C4-2B (cell line): ENCODE measurements around the gene ALDH8A1.
"Not testable (repeated sequence)": the region's sequence is repeated elsewhere in the genome, so short reads cannot be mapped to it uniquely, and the experiment has no call there.

Source experiments
- H3K27ac ChIP-seq: fragments of 450-650 bp; 2 replicates; pipeline ENCODE4 v1.5.1; 2017
- ZFX ChIP-seq: fragments of 450-650 bp; IDR thresholded peaks from 2 replicates; pipeline ENCODE4 v1.6.1; 2017
- TF ChIP-seq, protein P1 (sequence below): fragments of 450-650 bp; conservative IDR thresholded peaks from 2 replicates; pipeline ENCODE4 v1.5.1; 2017; ENCODE audit warnings: mild to moderate bottlenecking

ALDH8A1 gene

DNA sequence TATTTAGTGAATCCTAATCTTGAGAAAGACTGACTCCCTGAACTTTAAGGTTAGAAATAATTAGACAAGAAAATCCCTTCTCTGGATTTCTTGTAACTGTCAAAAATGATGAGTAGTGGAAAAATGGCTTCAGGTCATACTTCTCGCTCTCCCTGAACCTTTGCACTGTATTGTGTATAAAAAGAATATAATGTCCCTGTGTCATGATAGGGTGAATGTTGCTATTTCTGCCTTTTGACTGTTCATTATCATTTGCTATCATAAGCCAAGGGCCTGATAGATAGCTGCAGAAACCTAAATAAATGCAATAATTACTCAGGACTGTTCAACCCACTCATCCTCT is 39.3 kb downstream of the ALDH8A1 start:
- no peak overlapping the region for H3K27ac ChIP-seq
- TF ChIP-seq, protein P1, sequence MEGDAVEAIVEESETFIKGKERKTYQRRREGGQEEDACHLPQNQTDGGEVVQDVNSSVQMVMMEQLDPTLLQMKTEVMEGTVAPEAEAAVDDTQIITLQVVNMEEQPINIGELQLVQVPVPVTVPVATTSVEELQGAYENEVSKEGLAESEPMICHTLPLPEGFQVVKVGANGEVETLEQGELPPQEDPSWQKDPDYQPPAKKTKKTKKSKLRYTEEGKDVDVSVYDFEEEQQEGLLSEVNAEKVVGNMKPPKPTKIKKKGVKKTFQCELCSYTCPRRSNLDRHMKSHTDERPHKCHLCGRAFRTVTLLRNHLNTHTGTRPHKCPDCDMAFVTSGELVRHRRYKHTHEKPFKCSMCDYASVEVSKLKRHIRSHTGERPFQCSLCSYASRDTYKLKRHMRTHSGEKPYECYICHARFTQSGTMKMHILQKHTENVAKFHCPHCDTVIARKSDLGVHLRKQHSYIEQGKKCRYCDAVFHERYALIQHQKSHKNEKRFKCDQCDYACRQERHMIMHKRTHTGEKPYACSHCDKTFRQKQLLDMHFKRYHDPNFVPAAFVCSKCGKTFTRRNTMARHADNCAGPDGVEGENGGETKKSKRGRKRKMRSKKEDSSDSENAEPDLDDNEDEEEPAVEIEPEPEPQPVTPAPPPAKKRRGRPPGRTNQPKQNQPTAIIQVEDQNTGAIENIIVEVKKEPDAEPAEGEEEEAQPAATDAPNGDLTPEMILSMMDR, result no peak
- TF ChIP-seq ZFX, result no peak

DNA sequence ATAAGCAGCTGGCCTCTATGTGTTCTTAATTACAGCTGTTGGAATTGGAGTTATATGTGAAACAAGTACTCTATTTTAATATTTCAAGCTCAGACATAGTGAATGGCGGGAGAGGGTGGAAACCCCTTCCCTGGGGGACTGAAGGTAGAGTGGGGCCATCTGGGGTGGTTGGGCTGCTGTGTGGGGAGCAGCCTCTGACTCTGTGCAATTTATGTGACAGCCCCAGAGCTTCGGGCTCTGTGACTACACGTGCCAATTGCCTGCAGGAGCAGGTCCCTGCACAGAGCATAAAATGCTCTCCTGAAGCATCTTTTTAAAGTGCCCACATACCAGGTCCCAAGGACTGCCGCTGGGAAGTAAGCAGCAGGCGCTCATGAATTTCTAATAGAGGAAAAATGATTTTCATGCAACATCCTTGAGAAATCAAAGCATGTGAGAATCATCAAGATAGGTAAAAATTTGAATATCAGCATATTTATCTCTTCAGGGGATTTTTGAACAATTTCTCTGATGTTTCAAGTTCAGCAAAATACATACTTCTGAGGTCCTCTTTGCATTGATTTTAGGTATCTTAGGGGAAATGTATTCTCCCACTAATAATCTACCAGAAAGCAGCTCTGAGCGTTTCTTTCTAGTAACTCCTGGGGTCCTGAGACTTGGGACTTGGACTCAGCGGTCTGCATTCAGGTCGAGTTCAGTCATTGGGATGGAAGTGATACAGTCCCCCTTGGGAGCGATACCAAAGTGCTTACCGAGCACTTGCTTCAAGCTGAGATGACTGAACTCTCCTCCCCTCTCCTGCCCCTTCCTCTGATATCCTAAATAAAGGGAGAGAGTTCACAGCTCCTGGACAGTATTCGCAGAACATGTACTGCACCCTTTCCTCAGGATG is 40.0 kb downstream of the ALDH8A1 start:
- H3K27ac ChIP-seq, result no peak overlapping the region
- TF ChIP-seq, protein P1, result no peak
- no peak for TF ChIP-seq ZFX

DNA sequence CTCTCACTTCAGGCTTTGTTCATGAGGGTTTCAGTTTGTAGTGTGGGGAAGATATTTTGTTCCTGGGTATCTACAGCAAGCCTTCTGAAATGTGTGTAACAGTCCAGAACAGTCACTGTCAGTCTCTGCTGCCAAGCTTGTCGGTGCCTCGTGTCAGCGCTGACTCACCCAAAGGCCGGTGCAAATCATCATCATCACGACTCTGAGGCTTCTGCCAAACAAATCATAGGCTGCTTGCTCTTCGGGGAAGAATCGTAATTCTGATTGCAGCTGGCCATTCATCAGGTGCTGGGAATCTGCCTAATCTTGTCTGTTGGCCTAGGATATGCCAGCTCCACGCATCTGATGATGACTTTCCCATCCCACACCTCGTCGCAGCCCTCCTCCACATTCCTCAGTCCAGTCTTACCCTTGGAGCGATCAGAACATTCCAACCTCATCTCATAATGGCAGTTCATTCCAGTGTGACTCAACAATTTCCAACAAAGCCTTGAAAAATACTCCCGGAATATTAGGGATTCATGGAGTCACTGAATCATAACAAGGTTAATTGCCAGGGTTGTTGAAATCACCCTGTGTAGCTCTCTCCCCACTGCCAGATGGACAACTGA is 40.9 kb downstream of the ALDH8A1 start:
- TF ChIP-seq, protein P1, result no peak
- TF ChIP-seq ZFX, result no peak
- no peak overlapping the region for H3K27ac ChIP-seq

DNA sequence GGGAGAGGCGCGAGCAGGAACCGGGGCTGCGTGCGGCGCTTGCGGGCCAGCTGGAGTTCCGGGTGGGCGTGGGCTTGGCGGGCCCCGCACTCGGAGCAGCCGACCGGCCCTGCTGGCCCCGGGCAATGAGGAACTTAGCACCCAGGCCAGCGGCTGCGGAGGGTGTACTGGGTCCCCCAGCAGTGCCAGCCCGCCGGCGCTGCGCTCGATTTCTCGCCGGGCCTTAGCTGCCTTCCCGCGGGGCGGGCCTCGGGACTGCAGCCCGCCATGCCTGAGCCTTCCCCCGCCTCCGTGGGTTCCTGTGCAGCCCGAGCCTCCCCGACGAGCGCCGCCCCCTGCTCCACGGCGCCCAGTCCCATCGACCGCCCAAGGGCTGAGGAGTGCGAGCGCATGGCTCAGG is 45.2 kb downstream of the ALDH8A1 start:
- not testable (repeated sequence) for H3K27ac ChIP-seq

DNA sequence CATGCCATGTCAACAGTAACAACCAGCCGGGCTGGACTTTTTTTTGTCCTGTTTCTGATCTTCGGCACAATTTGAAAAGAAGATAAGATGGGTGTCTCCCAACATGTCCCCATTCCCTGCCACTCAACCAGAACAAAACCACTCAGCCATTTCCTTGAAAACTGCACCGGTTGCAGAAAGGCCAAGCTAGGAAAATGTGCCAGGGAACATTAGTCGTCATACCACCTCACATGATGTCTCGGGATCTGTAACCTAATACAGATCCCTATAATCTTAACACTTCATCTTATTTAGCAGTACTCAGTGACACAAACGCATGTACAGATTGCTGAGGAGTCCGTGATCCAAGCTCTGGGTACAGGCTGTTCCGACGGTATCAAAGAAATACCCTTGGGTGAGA is 46.5 kb downstream of the ALDH8A1 start:
- TF ChIP-seq ZFX, result no peak
- TF ChIP-seq, protein P1, result no peak

DNA sequence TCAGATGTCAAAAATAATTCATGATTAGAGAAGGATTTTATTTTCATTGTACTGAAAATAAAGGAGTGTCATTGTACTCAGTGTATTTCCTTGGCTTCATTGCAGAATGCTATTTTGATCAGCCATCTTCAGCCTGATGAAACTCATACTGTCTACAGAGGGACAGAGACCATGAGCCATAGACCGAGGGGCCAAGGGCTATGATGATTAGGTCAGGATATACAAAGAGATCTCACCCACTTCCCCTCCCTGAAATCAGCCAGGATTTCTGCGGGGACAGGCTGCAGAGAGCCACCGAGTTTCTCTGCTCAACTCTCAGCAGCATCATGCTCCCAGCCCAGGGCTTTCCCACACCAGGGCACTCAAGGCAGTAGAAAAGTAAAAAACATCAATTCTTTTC is 47.0 kb downstream of the ALDH8A1 start:
- peak overlapping the region; percentile 35 for H3K27ac ChIP-seq
- no peak for TF ChIP-seq ZFX
- TF ChIP-seq, protein P1, result no peak

More for the DNA sequence above, 46.5 kb downstream of the ALDH8A1 start:
- peak overlapping the region; percentile 35 for H3K27ac ChIP-seq

DNA sequence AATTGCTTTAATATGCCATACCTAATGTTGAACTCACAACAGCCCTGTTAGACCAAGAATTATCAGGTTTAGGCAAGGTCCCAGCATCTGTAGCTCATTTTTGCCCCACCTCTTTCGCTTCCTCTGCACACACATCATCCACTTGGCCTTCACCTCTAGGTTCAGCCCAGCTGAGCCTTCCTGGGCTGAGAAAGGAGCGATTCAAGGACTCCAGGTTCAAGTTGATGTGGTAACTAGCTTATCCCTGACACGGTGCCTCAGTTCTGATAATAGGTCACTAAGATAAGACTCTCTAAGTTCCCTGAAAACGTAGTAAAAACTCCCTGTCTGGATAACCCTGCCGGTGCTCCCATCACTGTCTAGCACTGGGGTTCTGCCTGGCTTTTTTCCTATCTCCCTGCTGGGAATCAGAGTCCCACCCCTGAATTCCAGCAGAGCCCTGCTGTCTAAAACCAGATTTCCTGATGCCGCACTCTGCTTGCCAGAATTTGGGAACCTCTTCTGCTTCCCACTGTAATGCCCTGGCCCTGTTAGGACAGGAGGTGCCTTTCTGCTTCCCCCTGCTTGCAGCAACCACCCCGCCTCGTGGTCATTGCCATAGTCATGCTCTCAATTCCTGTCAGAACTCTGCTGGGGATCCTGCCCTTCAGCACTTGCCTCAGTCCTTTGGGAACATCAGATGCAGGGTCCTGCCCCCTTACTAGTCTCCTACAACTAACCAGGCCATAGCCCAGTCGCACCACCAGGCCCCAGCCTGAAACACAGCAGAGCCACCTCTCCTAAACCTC is 47.6 kb downstream of the ALDH8A1 start:
- H3K27ac ChIP-seq, result peak overlapping the region; percentile 35
- TF ChIP-seq, protein P1, result no peak
- TF ChIP-seq ZFX, result no peak
